OCI-LY7 (cell line): ENCODE data around the gene SV2B. TPM values are rescaled to one million over a fixed set of nuclear protein-coding genes. Genes with fewer than 3 reads are reported as not detected.

Experiments
- BruUV-seq: library from RNA; stranded (reverse); fragments of 400-500 nt; replicated peaks from 2 replicates; lab custom pipeline; 2021; lab: Mats Ljungman, UMichigan
- CTCF ChIA-PET: fragments of 300-600 bp; sonication (Branson Sonifier 250); formaldehyde crosslinking; loops from one replicate; lab custom pipeline; 2022; ENCODE audit warnings: antibody characterized with exemption; ENCODE audit not compliant: unreplicated experiment; lab: Charles Lee
- POLR2A ChIA-PET: fragments of 300-600 bp; sonication (Branson Sonifier 250); formaldehyde crosslinking; loops from one replicate; lab custom pipeline; 2022; ENCODE audit warnings: antibody characterized with exemption; lab: Charles Lee
- DNase-seq: peaks from one replicate; pipeline ENCODE4 v3.0.0-alpha.2; 2015; ENCODE audit warnings: low spot score
- H2AFZ ChIP-seq: fragments of 200-600 bp; sonication (generic), shearing (Covaris generic); 2 replicates; pipeline ENCODE4 v1.6.1; 2014; ENCODE audit warnings: mild to moderate bottlenecking, antibody characterized with exemption, low read length, moderate library complexity
- H3K27ac ChIP-seq: fragments of 200-600 bp; sonication (generic); 2 replicates; pipeline ENCODE4 v1.5.1; 2014; ENCODE audit warnings: mixed run types, low read depth, mild to moderate bottlenecking, moderate library complexity, low read length, inconsistent platforms; ENCODE audit not compliant: poor library complexity, severe bottlenecking
- H3K36me3 ChIP-seq: fragments of 200-600 bp; sonication (generic); 2 replicates; pipeline ENCODE4 v1.6.1; 2014; ENCODE audit warnings: mild to moderate bottlenecking, antibody characterized with exemption, low read length, moderate library complexity, mixed read lengths; ENCODE audit not compliant: insufficient read depth
- H3K4me1 ChIP-seq: fragments of 200-600 bp; sonication (generic); 2 replicates; pipeline ENCODE4 v1.5.1; 2014; ENCODE audit warnings: mild to moderate bottlenecking, low read length; ENCODE audit not compliant: insufficient read depth, poor library complexity, severe bottlenecking
- H3K4me2 ChIP-seq: fragments of 200-600 bp; sonication (generic); 2 replicates; pipeline ENCODE4 v1.6.1; 2014; ENCODE audit warnings: mild to moderate bottlenecking, low read length
- H3K4me3 ChIP-seq: fragments of 200-600 bp; sonication (generic); 2 replicates; pipeline ENCODE4 v1.5.1; 2014; ENCODE audit warnings: mild to moderate bottlenecking, low read depth, low read length; ENCODE audit not compliant: poor library complexity, severe bottlenecking
- H3K79me2 ChIP-seq: fragments of 200-600 bp; sonication (generic); 2 replicates; pipeline ENCODE4 v1.6.1; 2016; ENCODE audit warnings: low read depth, mild to moderate bottlenecking, low read length, moderate library complexity, mixed read lengths; ENCODE audit not compliant: insufficient read depth
- H3K9me2 ChIP-seq: fragments of 200-600 bp; sonication (generic); 2 replicates; pipeline ENCODE4 v1.6.1; 2016; ENCODE audit warnings: mild to moderate bottlenecking, low read length, mixed read lengths; ENCODE audit not compliant: insufficient read depth
- H3K9me3 ChIP-seq: fragments of 200-600 bp; sonication (generic); 2 replicates; pipeline ENCODE4 v1.6.1; 2014; ENCODE audit warnings: mild to moderate bottlenecking, mixed run types, low read length, mixed read lengths
- H4K20me1 ChIP-seq: fragments of 200-600 bp; sonication (generic); 2 replicates; pipeline ENCODE4 v1.6.1; 2014; ENCODE audit warnings: mild to moderate bottlenecking, antibody characterized with exemption, low read length, moderate library complexity, mixed read lengths; ENCODE audit not compliant: insufficient read depth
- CTCF ChIP-seq: fragments of 200-600 bp; sonication (generic); conservative IDR thresholded peaks from 2 replicates; pipeline ENCODE4 v1.5.1; 2014; ENCODE audit warnings: mild to moderate bottlenecking, antibody characterized with exemption, low read length, moderate library complexity, mixed read lengths
- EZH2phosphoT487 ChIP-seq: fragments of 200-600 bp; sonication (generic); IDR thresholded peaks from 2 replicates; pipeline ENCODE4 v1.6.1; 2018; ENCODE audit warnings: low read depth, borderline replicate concordance, mild to moderate bottlenecking, mixed run types, antibody characterized with exemption, low read length, moderate library complexity, mixed read lengths
- intact Hi-C: fragments of 100-400 bp; cut with micrococcal nuclease; formaldehyde crosslinking; loops from one replicate; pipeline ENCODE4 v1.10.0; 2022; ENCODE audit not compliant: unreplicated experiment
- total RNA-seq, 2 experiments: library from RNA; depleted of rRNA in 1 of 2; stranded (reverse); fragments of >200 nt in 1 of 2; shearing (Covaris generic) in 1 of 2; gene quantifications; 2 replicates each; pipeline ENCODE4 v1.2.3, GENCODE V29; 2014 to 2022

Gene SV2B
- total RNA-seq, 2 experiments from 2014 or later, result 0.15 TPM; not detected in 1

- H3K4me3 ChIP-seq, result no peak overlapping the region
- TF ChIP-seq CTCF (no peak), EZH2phosphoT487 (no peak)
- H3K27ac ChIP-seq, result no peak overlapping the region
- no peaks in the 10 kb centered on the region for H3K36me3 ChIP-seq
- BruUV-seq, result no TSS peak
- H3K9me2 ChIP-seq, result no peaks in the 10 kb centered on the region
- ChIA-PET CTCF (no interaction called here), POLR2A (no interaction called here)
- no peaks in the 10 kb centered on the region for H3K9me3 ChIP-seq
- no peak overlapping the region for H3K4me2 ChIP-seq
- no peaks in the 10 kb centered on the region for H3K4me1 ChIP-seq
- DNase-seq, result no peak
- no peaks in the 10 kb centered on the region for H3K79me2 ChIP-seq
- intact Hi-C loops, result no loop called here
- H2AFZ ChIP-seq, result no peak overlapping the region
- no peaks in the 10 kb centered on the region for H4K20me1 ChIP-seq
These were observed 216.1 kb downstream of the SV2B start for GRCh38 chr15:91316126-91316525.

GRCh38 chr15:91318516-91318915 is 218.5 kb downstream of the SV2B start:
- CTCF ChIA-PET, result no interaction called here
- Histone ChIP-seq H3K79me2 (no peaks in the 10 kb centered on the region), H4K20me1 (no peaks in the 10 kb centered on the region), H3K27ac (no peak overlapping the region), H3K9me2 (no peaks in the 10 kb centered on the region), H2AFZ (no peak overlapping the region), H3K4me3 (no peak overlapping the region), H3K4me2 (no peak overlapping the region), H3K9me3 (no peaks in the 10 kb centered on the region), H3K4me1 (no peaks in the 10 kb centered on the region), H3K36me3 (no peaks in the 10 kb centered on the region)
- no peak for DNase-seq
- POLR2A ChIA-PET, result interaction anchor here (0.5 kb wide), 1 partner anchor 39 kb away, joined by 3 read pairs; no protein-coding TSS in a partner anchor
- BruUV-seq, result no TSS peak
- TF ChIP-seq EZH2phosphoT487, result no peak
- intact Hi-C loops, result no loop called here

- Histone ChIP-seq H4K20me1 (no peaks in the 10 kb centered on the region), H3K36me3 (no peaks in the 10 kb centered on the region), H3K4me1 (no peaks in the 10 kb centered on the region), H2AFZ (no peak overlapping the region), H3K79me2 (no peaks in the 10 kb centered on the region), H3K9me2 (no peaks in the 10 kb centered on the region), H3K4me3 (no peak overlapping the region), H3K4me2 (no peak overlapping the region), H3K9me3 (no peaks in the 10 kb centered on the region), H3K27ac (no peak overlapping the region)
- TF ChIP-seq EZH2phosphoT487, result no peak
- TF ChIP-seq CTCF, result no peak
- ChIA-PET POLR2A (no interaction called here), CTCF (no interaction called here)
- BruUV-seq, result no TSS peak
- intact Hi-C loops, result no loop called here
- no peak for DNase-seq
These were observed 218.9 kb downstream of the SV2B start for GRCh38 chr15:91318931-91319330.
